GM12878 (cell line): ENCODE data around the gene MYO1D. TPM values are rescaled to one million over a fixed set of nuclear protein-coding genes. Genes with fewer than 3 reads are reported as not detected.

ENCODE experiments used
- ATAC-seq: fragments of 200-7000 bp; cut with Tn5 transposase; 3 replicates; pipeline ENCODE4 v1.9.1; 2020; ENCODE audit warnings: mild to moderate bottlenecking, moderate library complexity
- BruUV-seq: library from RNA; stranded (reverse); fragments of 400-500 nt; replicated peaks from 2 replicates; lab custom pipeline; 2021; lab: Mats Ljungman, UMichigan
- CTCF ChIA-PET: fragments of 300-600 bp; sonication (Branson Sonifier 250); formaldehyde crosslinking; extraction: SDS; loops from one replicate; lab custom pipeline; 2021; ENCODE audit warnings: inconsistent platforms; lab: Yijun Ruan, JAX
- POLR2A ChIA-PET: fragments of 350-600 bp; formaldehyde crosslinking; extraction: SDS; loops from one replicate; lab custom pipeline; 2021; ENCODE audit warnings: inconsistent platforms; lab: Charles Lee
- RAD21 ChIA-PET: fragments of 300-600 bp; sonication (Branson Sonifier 250); formaldehyde crosslinking; loops from one replicate; lab custom pipeline; 2023; ENCODE audit warnings: antibody characterized with exemption; ENCODE audit not compliant: unreplicated experiment; lab: Charles Lee
- SMC1A ChIA-PET: fragments of 300-600 bp; sonication (Branson Sonifier 250); formaldehyde crosslinking; loops from one replicate; lab custom pipeline; 2023; ENCODE audit not compliant: unreplicated experiment, uncharacterized antibody; lab: Charles Lee
- DNase-seq: peaks from one replicate; pipeline ENCODE4 v3.0.0-alpha.2; 2011; ENCODE audit warnings: low read depth, low spot score
- FAIRE-seq: peaks from 3 replicates; lab custom pipeline; 2011; peaks lifted over from hg19 to GRCh38; lab: Jason Lieb, UNC
- H2AFZ ChIP-seq: 2 replicates; pipeline ENCODE4 v1.6.0; 2011; ENCODE audit warnings: low read depth, low read length, control low read depth; ENCODE audit not compliant: control insufficient read depth
- H3K27ac ChIP-seq: 2 replicates; pipeline ENCODE4 v1.5.1; 2011; ENCODE audit warnings: control low read depth; ENCODE audit not compliant: control insufficient read depth, insufficient read depth
- H3K27me3 ChIP-seq, 2 experiments: replicated peaks in 1 of 2; 2 replicates each; pipeline versions ENCODE4 v1.6.0 to v1.6.1; 2011; ENCODE audit warnings: low read length in 1 of 2; ENCODE audit not compliant: control insufficient read depth in 2 of 2, insufficient read depth in 2 of 2
- H3K36me3 ChIP-seq, 2 experiments: 2 replicates each; pipeline ENCODE4 v1.5.1; 2011; ENCODE audit warnings: low read length in 1 of 2; ENCODE audit not compliant: control insufficient read depth in 2 of 2, insufficient read depth in 2 of 2
- H3K4me1 ChIP-seq: 2 replicates; pipeline ENCODE4 v1.6.1; 2011; ENCODE audit warnings: mild to moderate bottlenecking, low read length, moderate library complexity, mixed read lengths; ENCODE audit not compliant: control insufficient read depth, insufficient read depth
- H3K4me2 ChIP-seq: 2 replicates; pipeline ENCODE4 v1.6.0; 2011; ENCODE audit warnings: control low read depth; ENCODE audit not compliant: control insufficient read depth, insufficient read depth
- H3K4me3 ChIP-seq: fragments of 200-600 bp; sonication (generic); 2 replicates; pipeline ENCODE4 v1.5.1; 2016
- H3K79me2 ChIP-seq: 2 replicates; pipeline ENCODE4 v1.6.0; 2011; ENCODE audit warnings: low read length; ENCODE audit not compliant: control insufficient read depth, insufficient read depth
- H3K9ac ChIP-seq: 2 replicates; pipeline ENCODE4 v1.8.0; 2011; ENCODE audit warnings: low read length, control low read depth, mixed read lengths; ENCODE audit not compliant: control insufficient read depth, insufficient read depth
- H3K9me3 ChIP-seq: replicated peaks from 3 replicates; pipeline ENCODE4 v1.5.1; 2011; ENCODE audit warnings: mild to moderate bottlenecking, low read length; ENCODE audit not compliant: control insufficient read depth, insufficient read depth
- H4K20me1 ChIP-seq: 2 replicates; pipeline ENCODE4 v1.6.0; 2011; ENCODE audit not compliant: control insufficient read depth, insufficient read depth
- DPF2 ChIP-seq: fragments of 450-650 bp; IDR thresholded peaks from 2 replicates; pipeline ENCODE4 v1.6.1; 2017; ENCODE audit warnings: mild to moderate bottlenecking
- ETV6 ChIP-seq, 2 experiments: fragments of 450-650 bp in 1 of 2; IDR thresholded peaks in 1 of 2; conservative IDR thresholded peaks in 1 of 2; 2 replicates each; pipeline ENCODE4 v1.6.1; 2014; ENCODE audit warnings: antibody characterized with exemption in 1 of 2, borderline replicate concordance in 1 of 2, low read depth in 1 of 2, mild to moderate bottlenecking in 1 of 2, moderate library complexity in 1 of 2
- KAT2A ChIP-seq: conservative IDR thresholded peaks from 2 replicates; pipeline ENCODE4 v1.6.1; 2011; ENCODE audit warnings: low read depth, low read length; ENCODE audit not compliant: control insufficient read depth
- KLF5 ChIP-seq: fragments of 450-650 bp; IDR thresholded peaks from 2 replicates; pipeline ENCODE4 v1.6.1; 2014; ENCODE audit warnings: mild to moderate bottlenecking; ENCODE audit not compliant: partially characterized antibody
- POU2F2 ChIP-seq: IDR thresholded peaks from 3 replicates; pipeline ENCODE4 v1.6.1; 2011; ENCODE audit warnings: low read depth, mild to moderate bottlenecking, low read length, borderline replicate concordance
- PRDM15 ChIP-seq: fragments of 450-650 bp; formaldehyde crosslinking; IDR thresholded peaks from 2 replicates; pipeline ENCODE4 v1.4.0; 2020; ENCODE audit warnings: mild to moderate bottlenecking, moderate library complexity
- RFX5 ChIP-seq: IDR thresholded peaks from 2 replicates; pipeline ENCODE4 v1.6.1; 2011; ENCODE audit warnings: low read depth, low read length, improper control_type of control experiment
- RUNX3 ChIP-seq: IDR thresholded peaks from 2 replicates; pipeline ENCODE4 v1.6.1; 2012; ENCODE audit warnings: low read length, inconsistent platforms
- TAF1 ChIP-seq: IDR thresholded peaks from 2 replicates; pipeline ENCODE4 v1.6.1; 2011; ENCODE audit warnings: mild to moderate bottlenecking, low read depth, low read length, borderline replicate concordance
- WGBS: methylation state at CpG from one replicate; pipeline ENCODE4 v1.1.6; 2016; ENCODE audit warnings: low lambda C conversion rate; ENCODE audit not compliant: insufficient replicate concordance, insufficient coverage; ENCODE audit errors: missing lambda C conversion rate; 5-methylcytosine and 5-hydroxymethylcytosine counted together
- in situ Hi-C: fragments of 300-500 bp; cut with MboI; formaldehyde crosslinking; loops from 9 replicates; pipeline ENCODE4 v1.14.3; 2018; ENCODE audit warnings: mixed read lengths
- intact Hi-C: fragments of 100-400 bp; cut with micrococcal nuclease; formaldehyde crosslinking; loops from one replicate; pipeline ENCODE4 v1.14.2; 2022; ENCODE audit not compliant: unreplicated experiment
- polyA plus RNA-seq, 11 experiments: library from polyadenylated mRNA; depleted of rRNA in 4 of 11; unstranded in 6 of 11; stranded (reverse) in 5 of 11; fragments of >200 nt; fragmentation: Nextera tagmentation in 4 of 11; fragmentation: Illumina TruSeq in 1 of 11; extraction: Ambion mirVana in 4 of 11; extraction: Trizol in 1 of 11; gene quantifications; 1 replicate in 1 of 11; 2 replicates in 10 of 11; pipeline versions ENCODE4 v1.2.1 to v1.2.3, GENCODE V29; 2011 to 2016; ENCODE audit warnings: inconsistent platforms in 2 of 11, missing spikeins in 2 of 11, low read depth in 1 of 11
- total RNA-seq, 4 experiments: library from RNA; depleted of rRNA in 3 of 4; stranded (reverse); fragments of >200 nt in 3 of 4; fragmentation: Illumina TruSeq in 1 of 4; extraction: Trizol in 1 of 4; gene quantifications; 2 replicates each; pipeline versions ENCODE4 v1.2.1 to v1.2.3, GENCODE V29; 2013 to 2021
- TF ChIP-seq, protein P1 (sequence below): IDR thresholded peaks from 2 replicates; pipeline ENCODE4 v1.6.1; 2012; ENCODE audit warnings: low read depth, low read length, improper control_type of control experiment

Gene MYO1D
- total and polyA plus RNA-seq, 10 of the 15 experiments (the other 5 are each of a cell fraction or from before 2014, with no cell fraction given): 1.8 to 37.7 (median 25.4) TPM

DNA sequence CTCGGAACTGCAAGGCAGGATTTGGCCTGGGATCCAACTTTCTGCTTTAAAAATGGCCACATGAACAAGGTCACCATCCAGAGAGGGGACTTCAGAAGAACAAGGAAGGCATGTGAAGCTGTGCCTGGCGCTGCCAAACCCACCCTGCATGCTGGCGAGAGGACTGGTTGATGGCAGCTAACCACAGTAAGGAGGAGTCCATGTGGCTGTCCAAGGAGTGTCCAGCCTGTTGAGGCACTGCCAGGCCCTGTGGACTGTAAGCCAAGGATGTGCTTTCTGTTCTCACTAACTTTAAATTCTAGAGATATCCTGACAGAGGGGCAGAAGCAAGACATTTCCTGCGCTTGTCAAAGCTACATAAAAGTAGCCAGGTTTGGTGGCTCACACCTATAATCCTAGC is 349.8 kb downstream of the MYO1D start (continued):
- TF ChIP-seq PRDM15: no peak

DNA sequence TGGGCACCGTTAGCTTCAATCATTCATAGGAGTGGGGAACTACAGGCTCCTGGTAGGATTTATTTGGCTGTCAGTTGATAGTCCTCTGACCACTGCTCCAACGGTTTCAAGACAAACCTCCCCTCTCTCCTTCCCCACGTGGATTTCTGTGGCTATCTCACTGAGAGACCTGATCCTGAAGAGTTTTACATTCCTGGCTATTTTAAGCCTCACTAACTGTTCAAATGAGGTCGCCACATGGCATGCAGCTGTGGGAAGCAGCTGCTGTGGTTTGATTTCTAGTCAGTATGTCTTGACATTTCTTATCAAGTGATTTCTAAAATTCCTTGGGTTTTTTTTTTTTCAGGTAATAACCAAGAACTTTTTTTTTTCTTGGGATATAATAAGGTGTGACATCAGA is 351.8 kb downstream of the MYO1D start:
- RAD21 ChIA-PET: interaction anchor here (1.0 to 19.5 kb wide), 15 partner anchors 8 to 97 kb away, joined by 3 to 543 read pairs (median 11); partner anchors contain the start of gene CDK5R1
- H3K4me1 ChIP-seq: peaks cover 49% of the 10 kb centered on the region
- no peak overlapping the region for H2AFZ ChIP-seq
- H3K4me2 ChIP-seq: no peak overlapping the region; the same call in 1 of the 2 replicates
- BruUV-seq: no TSS peak
- no peak for TF ChIP-seq TAF1
- TF ChIP-seq, protein P1, sequence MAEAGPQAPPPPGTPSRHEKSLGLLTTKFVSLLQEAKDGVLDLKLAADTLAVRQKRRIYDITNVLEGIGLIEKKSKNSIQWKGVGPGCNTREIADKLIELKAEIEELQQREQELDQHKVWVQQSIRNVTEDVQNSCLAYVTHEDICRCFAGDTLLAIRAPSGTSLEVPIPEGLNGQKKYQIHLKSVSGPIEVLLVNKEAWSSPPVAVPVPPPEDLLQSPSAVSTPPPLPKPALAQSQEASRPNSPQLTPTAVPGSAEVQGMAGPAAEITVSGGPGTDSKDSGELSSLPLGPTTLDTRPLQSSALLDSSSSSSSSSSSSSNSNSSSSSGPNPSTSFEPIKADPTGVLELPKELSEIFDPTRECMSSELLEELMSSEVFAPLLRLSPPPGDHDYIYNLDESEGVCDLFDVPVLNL: no peak
- no peak for TF ChIP-seq KAT2A
- peak; percentile 43; the same call in 1 of the 2 replicates for TF ChIP-seq RUNX3
- no peak for TF ChIP-seq POU2F2
- no peak for TF ChIP-seq DPF2
- no peak for TF ChIP-seq RFX5
- no peak for TF ChIP-seq KLF5
- no peak for TF ChIP-seq ETV6 (conservative IDR thresholded peaks at IDR 0.05 in 1 of 2, IDR thresholded peaks at IDR 0.05 in 1 of 2; ENCODE audit: borderline replicate concordance in 1 of 2, low read depth in 1 of 2)
- no peaks in the 10 kb centered on the region for H4K20me1 ChIP-seq
- POLR2A ChIA-PET: interaction anchor here (0.8 to 4.2 kb wide), 12 partner anchors 9 to 83 kb away, joined by 3 to 106 read pairs (median 6); partner anchors contain the start of gene CDK5R1
- SMC1A ChIA-PET: interaction anchor here (0.6 to 12.9 kb wide), 16 partner anchors 9 to 306 kb away, joined by 3 to 237 read pairs (median 8); partner anchors contain the start of gene CDK5R1
- no peaks in the 10 kb centered on the region for H3K36me3 ChIP-seq
- in situ Hi-C loops: no loop called here
- FAIRE-seq (no peak), ATAC-seq (no peak), DNase-seq (no peak)
- H3K27me3 ChIP-seq: no peaks in the 10 kb centered on the region
- WGBS: 68% methylated on average over 4 of the region's 4 CpGs
- H3K9me3 ChIP-seq: no peaks in the 10 kb centered on the region; the same call in 2 of the 3 replicates
- intact Hi-C loops: no loop called here
- peak overlapping the region; percentile 97 for H3K27ac ChIP-seq
- H3K4me3 ChIP-seq: no peak overlapping the region
- H3K9ac ChIP-seq: peak overlapping the region; percentile 58
- H3K79me2 ChIP-seq: no peaks in the 10 kb centered on the region
- CTCF ChIA-PET: interaction anchor here (0.6 to 7.4 kb wide), 14 partner anchors 9 to 352 kb away, joined by 3 to 83 read pairs (median 7); partner anchors contain the start of genes CDK5R1 and MYO1D
